ENCODE data around the gene PTPN11.

DNA sequence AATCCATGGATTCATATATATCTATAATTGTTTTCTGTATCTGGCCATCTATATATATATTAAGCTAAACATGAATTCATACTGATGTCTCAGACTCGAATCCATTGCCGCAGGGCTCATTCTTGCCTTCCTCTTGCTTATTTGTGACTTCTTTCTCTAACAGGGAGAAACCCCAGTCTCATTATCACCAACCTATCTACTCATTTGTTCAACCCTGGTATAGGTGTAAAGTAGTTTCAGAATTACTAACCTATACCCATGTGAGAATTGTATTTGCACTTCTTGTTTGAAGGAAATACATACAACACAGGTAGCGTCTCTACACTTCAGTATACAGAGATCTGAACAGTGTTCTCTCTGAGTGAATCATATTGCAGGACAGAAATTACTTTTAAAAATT, 77.7 kb downstream of the PTPN11 start:
- TF ChIP-seq, protein P1, sequence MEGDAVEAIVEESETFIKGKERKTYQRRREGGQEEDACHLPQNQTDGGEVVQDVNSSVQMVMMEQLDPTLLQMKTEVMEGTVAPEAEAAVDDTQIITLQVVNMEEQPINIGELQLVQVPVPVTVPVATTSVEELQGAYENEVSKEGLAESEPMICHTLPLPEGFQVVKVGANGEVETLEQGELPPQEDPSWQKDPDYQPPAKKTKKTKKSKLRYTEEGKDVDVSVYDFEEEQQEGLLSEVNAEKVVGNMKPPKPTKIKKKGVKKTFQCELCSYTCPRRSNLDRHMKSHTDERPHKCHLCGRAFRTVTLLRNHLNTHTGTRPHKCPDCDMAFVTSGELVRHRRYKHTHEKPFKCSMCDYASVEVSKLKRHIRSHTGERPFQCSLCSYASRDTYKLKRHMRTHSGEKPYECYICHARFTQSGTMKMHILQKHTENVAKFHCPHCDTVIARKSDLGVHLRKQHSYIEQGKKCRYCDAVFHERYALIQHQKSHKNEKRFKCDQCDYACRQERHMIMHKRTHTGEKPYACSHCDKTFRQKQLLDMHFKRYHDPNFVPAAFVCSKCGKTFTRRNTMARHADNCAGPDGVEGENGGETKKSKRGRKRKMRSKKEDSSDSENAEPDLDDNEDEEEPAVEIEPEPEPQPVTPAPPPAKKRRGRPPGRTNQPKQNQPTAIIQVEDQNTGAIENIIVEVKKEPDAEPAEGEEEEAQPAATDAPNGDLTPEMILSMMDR (optimal IDR thresholded peaks at IDR 0.05 in 1 of 3, IDR thresholded peaks at IDR 0.05 in 1 of 3, conservative IDR thresholded peaks at IDR 0.05 in 1 of 3; ENCODE audit: extremely low read depth in 1 of 3, insufficient read depth in 2 of 3, low read length in 3 of 3) = no peak
- TF ChIP-seq EZH2 (IDR thresholded peaks at IDR 0.05; ENCODE audit: low read length) = no peak
